PFSK-1 (cell line): ENCODE results near the gene CCT6B.

Experiments used
- FOXP2 ChIP-seq: optimal IDR thresholded peaks from 2 replicates; pipeline ENCODE3; 2011; ENCODE audit warnings: borderline replicate concordance, control low read depth, inconsistent platforms; ENCODE audit not compliant: insufficient read depth; ENCODE audit errors: extremely low read length, extremely low read depth
- POLR2AphosphoS5 ChIP-seq: IDR thresholded peaks from 2 replicates; pipeline ENCODE4 v1.6.1; 2012; ENCODE audit warnings: low read depth, mild to moderate bottlenecking, control low read depth, low read length, moderate library complexity
- SIN3A ChIP-seq: IDR thresholded peaks from 2 replicates; pipeline ENCODE4 v1.6.1; 2012; ENCODE audit warnings: mild to moderate bottlenecking, low read length, moderate library complexity, borderline replicate concordance; ENCODE audit not compliant: insufficient read depth
- TAF1 ChIP-seq: IDR thresholded peaks from 2 replicates; pipeline ENCODE4 v1.6.1; 2012; ENCODE audit warnings: low read length, control low read depth, borderline replicate concordance; ENCODE audit not compliant: insufficient read depth
- TF ChIP-seq, protein P1 (sequence below), 2 experiments: IDR thresholded peaks; 2 replicates each; pipeline versions ENCODE4 v1.6.1 to v1.8.0; 2011 to 2012; ENCODE audit warnings: low read depth in 2 of 2, low read length in 2 of 2, control low read depth in 1 of 2, inconsistent platforms in 1 of 2, mild to moderate bottlenecking in 1 of 2, moderate library complexity in 1 of 2; ENCODE audit not compliant: insufficient read depth in 1 of 2

The CCT6B gene

GRCh38 chr17:34980353-34980680 lies 19.1 kb upstream of the CCT6B start, which contains the start of gene LIG3:
TSS of gene LIG3 (plus strand) at chr17:34980512. CDS start at chr17:34983006, 2,494 bp downstream.
- peak; percentile 65; the same call in 1 of the 2 replicates for TF ChIP-seq POLR2AphosphoS5
- TF ChIP-seq TAF1 = peak; percentile 85; the same call in 1 of the 2 replicates
- peak; percentile 31 for TF ChIP-seq FOXP2
- TF ChIP-seq, protein P1, sequence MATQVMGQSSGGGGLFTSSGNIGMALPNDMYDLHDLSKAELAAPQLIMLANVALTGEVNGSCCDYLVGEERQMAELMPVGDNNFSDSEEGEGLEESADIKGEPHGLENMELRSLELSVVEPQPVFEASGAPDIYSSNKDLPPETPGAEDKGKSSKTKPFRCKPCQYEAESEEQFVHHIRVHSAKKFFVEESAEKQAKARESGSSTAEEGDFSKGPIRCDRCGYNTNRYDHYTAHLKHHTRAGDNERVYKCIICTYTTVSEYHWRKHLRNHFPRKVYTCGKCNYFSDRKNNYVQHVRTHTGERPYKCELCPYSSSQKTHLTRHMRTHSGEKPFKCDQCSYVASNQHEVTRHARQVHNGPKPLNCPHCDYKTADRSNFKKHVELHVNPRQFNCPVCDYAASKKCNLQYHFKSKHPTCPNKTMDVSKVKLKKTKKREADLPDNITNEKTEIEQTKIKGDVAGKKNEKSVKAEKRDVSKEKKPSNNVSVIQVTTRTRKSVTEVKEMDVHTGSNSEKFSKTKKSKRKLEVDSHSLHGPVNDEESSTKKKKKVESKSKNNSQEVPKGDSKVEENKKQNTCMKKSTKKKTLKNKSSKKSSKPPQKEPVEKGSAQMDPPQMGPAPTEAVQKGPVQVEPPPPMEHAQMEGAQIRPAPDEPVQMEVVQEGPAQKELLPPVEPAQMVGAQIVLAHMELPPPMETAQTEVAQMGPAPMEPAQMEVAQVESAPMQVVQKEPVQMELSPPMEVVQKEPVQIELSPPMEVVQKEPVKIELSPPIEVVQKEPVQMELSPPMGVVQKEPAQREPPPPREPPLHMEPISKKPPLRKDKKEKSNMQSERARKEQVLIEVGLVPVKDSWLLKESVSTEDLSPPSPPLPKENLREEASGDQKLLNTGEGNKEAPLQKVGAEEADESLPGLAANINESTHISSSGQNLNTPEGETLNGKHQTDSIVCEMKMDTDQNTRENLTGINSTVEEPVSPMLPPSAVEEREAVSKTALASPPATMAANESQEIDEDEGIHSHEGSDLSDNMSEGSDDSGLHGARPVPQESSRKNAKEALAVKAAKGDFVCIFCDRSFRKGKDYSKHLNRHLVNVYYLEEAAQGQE (IDR thresholded peaks at IDR 0.05; ENCODE audit: insufficient read depth in 1 of 2, low read depth in 2 of 2, low read length in 2 of 2) = peak in 1 of 2 experiments; percentile 16; a peak in 1 of 4 replicates
- TF ChIP-seq SIN3A = peak; percentile 99

- TF ChIP-seq, protein P1 (IDR thresholded peaks at IDR 0.05; ENCODE audit: insufficient read depth in 1 of 2, low read depth in 2 of 2, low read length in 2 of 2) = 0 out of 4 replicates have a peak, but pooled peaks of 1 of the 2 experiments have one; percentile 0
- TF ChIP-seq FOXP2 = no peak
- TF ChIP-seq SIN3A = no peak
- TF ChIP-seq TAF1 = no peak
- no peak for TF ChIP-seq POLR2AphosphoS5
Measured at GRCh38 chr17:34979650-34980352, 18.5 kb upstream of the CCT6B start.

DNA sequence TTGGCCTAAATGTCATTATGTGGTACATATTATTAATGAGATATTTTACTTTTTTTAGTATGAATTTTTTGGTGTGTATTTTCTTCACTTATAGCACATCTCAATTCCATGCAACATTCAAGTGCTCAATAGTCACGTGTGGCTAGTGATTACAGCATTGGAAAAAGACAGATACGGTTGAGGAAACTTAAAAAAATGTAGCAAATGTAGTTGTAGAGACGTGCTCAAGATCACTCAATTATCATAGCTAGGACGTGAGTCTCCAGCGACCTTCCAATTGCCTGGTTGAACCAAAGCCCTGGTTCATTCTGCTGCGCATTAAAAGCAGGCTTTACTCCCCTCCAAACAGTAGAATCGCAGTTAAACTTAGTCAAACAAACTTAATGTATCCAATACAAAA lies 17.9 kb upstream of the CCT6B start:
- TF ChIP-seq, protein P1 (IDR thresholded peaks at IDR 0.05; ENCODE audit: insufficient read depth in 1 of 2, low read depth in 2 of 2, low read length in 2 of 2) = no peak
- TF ChIP-seq FOXP2 (no peak), POLR2AphosphoS5 (no peak), TAF1 (no peak), SIN3A (no peak)

DNA sequence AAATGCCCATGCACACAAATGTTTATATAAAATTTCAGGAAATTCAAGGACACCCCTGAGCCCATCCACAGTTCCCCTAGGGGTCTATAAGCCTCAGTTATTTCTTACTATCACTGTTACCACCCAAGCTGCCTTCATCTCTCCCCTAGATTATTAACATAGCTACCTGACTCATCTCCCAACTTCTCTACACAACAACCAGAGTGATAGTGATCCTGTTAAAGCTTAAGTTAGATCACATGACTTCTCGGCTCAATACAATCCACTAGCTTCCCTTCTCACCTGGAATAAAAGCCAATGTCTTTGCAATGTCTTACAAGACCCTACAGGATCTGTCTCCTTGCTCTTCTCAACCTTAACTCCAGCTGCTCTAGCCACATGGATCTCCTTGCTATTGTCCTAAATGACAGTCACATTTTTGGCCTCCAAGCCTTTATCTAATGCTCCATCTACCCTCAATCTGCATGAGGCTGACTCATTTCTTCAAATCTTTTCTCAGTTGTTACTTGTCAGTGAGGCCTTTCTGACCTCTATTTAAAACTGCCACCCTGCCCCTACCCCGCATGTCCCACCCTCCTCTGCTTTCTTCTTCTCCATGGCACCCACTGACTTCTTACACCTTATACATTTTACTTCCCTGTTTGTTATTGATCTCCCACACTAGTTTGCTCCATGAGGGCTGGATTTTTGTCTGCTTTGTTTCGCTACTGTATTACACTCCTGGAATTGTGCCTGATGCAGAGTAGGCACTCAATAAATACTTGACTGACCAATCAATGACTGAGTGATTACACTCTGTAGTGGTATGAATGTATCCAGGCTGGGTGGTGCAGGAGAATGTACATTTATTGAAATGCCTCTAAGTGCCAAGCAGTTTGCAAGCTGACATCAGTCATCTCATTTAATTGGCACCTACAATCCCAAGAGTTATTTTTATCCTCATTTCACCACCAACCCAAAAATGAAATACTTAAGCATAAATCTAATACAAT lies 13.8 kb upstream of the CCT6B start:
- TF ChIP-seq, protein P1 (IDR thresholded peaks at IDR 0.05; ENCODE audit: insufficient read depth in 1 of 2, low read depth in 2 of 2, low read length in 2 of 2) = no peak
- TF ChIP-seq SIN3A (no peak), FOXP2 (no peak), POLR2AphosphoS5 (no peak), TAF1 (no peak)
